22Rv1 (cell line): ENCODE data around the gene LARP4B.

Experiments used
- CTCF ChIP-seq: fragments of 450-650 bp; IDR thresholded peaks from 2 replicates; pipeline ENCODE4 v1.5.1; 2017; ENCODE audit warnings: mild to moderate bottlenecking
- ZFX ChIP-seq: fragments of 450-650 bp; IDR thresholded peaks from 2 replicates; pipeline ENCODE4 v1.6.1; 2017; ENCODE audit warnings: antibody characterized with exemption, borderline replicate concordance

DNA sequence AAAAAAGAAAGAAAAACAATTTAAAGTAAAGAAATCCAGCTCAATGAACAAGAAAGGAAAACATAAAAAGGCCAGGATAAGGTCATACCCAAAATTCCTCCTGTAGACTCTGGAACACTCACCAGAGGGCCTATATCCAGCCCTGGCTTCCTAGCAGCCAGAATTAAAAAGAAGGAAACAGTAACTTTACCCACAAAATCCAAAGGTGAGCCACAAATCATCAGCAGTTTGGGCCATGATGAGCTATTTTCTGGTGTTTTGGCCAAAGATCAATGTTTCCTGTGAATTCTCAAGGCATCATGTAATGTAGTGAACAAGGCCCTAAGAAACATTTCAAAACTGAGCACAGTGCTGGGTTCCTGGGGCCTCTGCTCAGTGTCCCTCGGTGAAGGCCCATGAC lies 87.8 kb downstream of the LARP4B start:
- TF ChIP-seq CTCF, result no peak
- TF ChIP-seq ZFX, result no peak
